ENCODE data around the gene IFI27L2.

DNA sequence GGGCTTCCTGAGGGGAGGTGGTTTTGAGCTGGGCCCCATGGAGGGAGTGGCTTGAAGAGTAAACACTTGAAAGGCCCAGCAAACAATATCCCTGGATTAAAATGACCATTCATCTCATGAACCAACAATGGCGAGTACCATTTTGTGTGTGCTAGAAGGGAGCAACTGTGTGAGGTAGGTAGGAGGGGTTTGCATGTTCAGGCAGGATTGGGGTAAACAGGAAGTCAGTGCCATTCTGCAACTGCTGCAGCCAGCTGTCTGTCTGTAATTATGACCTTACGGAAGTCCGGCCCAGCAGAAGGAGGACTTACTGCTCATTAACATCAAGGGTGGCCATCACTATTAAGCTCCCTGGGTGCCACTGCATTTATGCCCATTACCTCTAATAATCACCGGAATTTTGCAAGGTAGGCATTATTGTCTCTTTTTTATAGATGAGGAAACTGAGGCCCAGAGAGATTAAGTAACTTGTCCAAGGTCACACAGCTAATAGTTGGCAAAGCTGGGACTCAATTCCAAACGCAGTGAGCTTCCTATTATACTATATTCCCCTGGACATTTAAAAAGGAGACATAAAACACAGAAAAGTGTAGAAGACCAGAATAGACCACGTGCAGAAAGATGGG, 16.6 kb upstream of the IFI27L2 start:
- TF ChIP-seq, protein P1, sequence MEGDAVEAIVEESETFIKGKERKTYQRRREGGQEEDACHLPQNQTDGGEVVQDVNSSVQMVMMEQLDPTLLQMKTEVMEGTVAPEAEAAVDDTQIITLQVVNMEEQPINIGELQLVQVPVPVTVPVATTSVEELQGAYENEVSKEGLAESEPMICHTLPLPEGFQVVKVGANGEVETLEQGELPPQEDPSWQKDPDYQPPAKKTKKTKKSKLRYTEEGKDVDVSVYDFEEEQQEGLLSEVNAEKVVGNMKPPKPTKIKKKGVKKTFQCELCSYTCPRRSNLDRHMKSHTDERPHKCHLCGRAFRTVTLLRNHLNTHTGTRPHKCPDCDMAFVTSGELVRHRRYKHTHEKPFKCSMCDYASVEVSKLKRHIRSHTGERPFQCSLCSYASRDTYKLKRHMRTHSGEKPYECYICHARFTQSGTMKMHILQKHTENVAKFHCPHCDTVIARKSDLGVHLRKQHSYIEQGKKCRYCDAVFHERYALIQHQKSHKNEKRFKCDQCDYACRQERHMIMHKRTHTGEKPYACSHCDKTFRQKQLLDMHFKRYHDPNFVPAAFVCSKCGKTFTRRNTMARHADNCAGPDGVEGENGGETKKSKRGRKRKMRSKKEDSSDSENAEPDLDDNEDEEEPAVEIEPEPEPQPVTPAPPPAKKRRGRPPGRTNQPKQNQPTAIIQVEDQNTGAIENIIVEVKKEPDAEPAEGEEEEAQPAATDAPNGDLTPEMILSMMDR (IDR thresholded peaks at IDR 0.05; ENCODE audit: low read length) = no peak
- no peak for TF ChIP-seq EZH2 (IDR thresholded peaks at IDR 0.05; ENCODE audit: borderline replicate concordance, low read length)

All from OCI-LY1 (cell line).